Retinal pigment epithelial cell (primary cell): ENCODE data around the gene FLYWCH1.

Experiments
- DNase-seq: peaks from one replicate; pipeline ENCODE4 v3.0.0-alpha.2; 2010; ENCODE audit warnings: low read depth
- H3K4me3 ChIP-seq: 2 replicates; pipeline ENCODE4 v1.5.1; 2011; ENCODE audit warnings: mild to moderate bottlenecking, low read length, control low read depth, moderate library complexity
- CTCF ChIP-seq: conservative IDR thresholded peaks from 2 replicates; pipeline ENCODE4 v1.5.1; 2011; ENCODE audit warnings: low read depth, low read length, control low read depth, inconsistent platforms

Gene FLYWCH1

DNA sequence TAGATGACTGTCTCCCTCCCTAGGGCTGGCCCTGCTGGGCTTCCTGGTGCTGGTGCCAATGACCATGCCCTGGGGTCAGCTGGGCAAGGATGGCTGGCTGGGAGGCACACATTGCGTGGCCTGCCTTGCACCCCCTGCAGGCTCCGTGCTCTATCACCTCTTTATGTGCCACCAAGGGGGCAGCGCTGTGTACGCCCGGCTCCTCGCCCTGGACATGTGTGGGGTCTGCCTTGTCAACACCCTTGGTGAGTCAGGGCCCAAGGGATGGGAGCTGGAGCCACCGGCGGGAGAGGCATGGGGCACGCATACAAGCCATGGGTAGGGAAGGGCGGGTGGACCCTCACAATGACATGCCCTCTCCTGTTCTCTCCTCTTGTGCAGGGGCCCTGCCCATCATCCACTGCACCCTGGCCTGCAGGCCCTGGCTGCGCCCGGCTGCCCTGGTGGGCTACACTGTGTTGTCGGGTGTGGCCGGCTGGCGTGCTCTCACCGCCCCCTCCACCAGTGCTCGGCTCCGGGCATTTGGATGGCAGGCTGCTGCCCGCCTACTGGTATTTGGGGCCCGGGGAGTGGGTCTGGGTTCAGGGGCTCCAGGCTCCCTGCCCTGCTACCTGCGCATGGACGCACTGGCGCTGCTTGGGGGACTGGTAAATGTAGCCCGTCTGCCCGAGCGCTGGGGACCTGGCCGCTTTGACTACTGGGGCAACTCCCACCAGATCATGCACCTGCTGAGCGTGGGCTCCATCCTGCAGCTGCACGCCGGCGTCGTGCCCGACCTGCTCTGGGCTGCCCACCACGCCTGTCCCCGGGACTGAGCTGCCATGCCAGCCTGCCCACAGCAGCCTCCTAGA is 59.6 kb downstream of the FLYWCH1 start:
- no peak for TF ChIP-seq CTCF
- peak overlapping the region; percentile 65 for H3K4me3 ChIP-seq
- DNase-seq = no peak

DNA sequence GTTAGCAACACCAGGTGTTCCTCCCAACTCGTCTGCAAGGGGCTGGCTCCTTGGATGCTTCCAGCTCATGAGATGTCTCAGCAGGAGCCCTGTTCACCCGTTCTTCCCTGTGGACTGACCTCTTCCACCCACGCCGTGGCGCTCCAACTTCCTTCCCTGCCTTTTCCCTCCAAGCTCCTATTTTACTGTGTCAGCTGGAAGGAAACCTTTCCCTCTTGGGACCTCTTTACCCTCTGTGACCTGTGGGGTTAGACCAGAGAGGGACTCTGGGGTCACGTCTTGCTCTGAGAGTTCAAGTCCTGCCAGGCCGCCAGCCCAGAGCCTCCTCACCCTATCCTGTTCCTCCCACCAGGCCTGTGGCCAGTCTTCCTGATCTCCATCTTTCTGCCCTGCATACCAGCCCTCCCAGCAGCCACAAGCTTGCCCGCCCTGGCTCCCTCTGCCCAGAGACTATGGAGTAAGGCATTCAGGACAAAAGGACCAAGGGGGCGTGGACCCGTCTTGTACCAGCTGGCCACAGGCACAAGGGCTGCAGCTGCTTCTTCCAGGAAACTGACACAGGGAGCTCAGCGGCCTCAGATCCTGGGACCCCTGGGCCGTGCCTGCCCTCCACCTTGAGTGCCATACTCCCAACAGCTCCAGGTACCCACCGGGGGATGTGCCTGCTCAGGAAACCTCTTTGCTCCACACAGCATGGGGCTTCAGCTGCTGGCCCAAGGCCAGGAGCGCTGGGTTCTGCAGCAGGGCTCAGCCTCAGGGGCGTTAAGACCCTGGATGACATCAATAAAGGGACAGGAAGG is 60.5 kb downstream of the FLYWCH1 start:
- H3K4me3 ChIP-seq = no peak overlapping the region
- TF ChIP-seq CTCF = no peak
- DNase-seq = no peak

- no peak for DNase-seq
These were observed 61.4 kb downstream of the FLYWCH1 start for GRCh38 chr16:2973093-2973492.

GRCh38 chr16:2973605-2974318 is 62.0 kb downstream of the FLYWCH1 start:
- no peak overlapping the region for H3K4me3 ChIP-seq
- TF ChIP-seq CTCF = no peak

More at GRCh38 chr16:2973093-2973492, 61.4 kb downstream of the FLYWCH1 start:
- no peak overlapping the region for H3K4me3 ChIP-seq
- no peak for TF ChIP-seq CTCF

GRCh38 chr16:2974319-2975056 is 62.8 kb downstream of the FLYWCH1 start:
- no peak for DNase-seq
- no peak overlapping the region for H3K4me3 ChIP-seq
- TF ChIP-seq CTCF = no peak

More at GRCh38 chr16:2973605-2974318, 62.0 kb downstream of the FLYWCH1 start:
- no peak for DNase-seq

DNA sequence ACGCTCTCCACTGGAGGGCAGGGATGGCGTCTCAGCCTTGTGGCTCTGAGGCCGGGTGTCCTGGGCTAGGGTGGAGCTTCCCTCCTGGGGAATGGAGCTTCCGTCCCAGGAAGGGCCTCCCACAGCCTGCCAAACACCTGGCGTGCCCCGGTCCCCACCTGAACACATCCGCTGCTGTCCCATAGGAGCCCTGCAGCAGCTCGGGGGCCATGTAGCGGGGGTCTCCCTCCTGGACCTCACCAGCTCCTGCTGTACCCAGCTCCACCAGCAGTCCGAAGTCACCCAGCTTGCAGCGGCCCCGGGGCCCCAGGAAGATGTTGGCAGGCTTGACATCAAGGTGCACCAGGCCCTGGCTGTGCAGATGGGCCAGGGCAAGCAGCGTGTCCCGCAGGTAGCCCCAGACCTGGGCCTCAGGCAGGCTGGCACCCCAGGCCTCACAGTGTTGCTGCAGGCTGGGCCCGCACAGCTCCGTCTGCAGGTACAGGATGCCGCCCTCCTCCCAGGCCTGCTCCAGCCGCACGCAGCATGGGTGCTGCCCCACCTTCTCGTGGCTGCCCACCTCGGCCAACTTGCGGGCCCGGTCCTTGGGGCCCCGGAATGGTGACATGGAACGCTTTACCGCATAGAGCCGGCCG is 63.5 kb downstream of the FLYWCH1 start:
- no peak for TF ChIP-seq CTCF
- no peak overlapping the region for H3K4me3 ChIP-seq
- DNase-seq = no peak
